HepG2 (cell line): Measurements from ENCODE around the gene ARPC1A. TPM values are rescaled to one million over a fixed set of nuclear protein-coding genes. Genes with fewer than 3 reads are reported as not detected.

Experiments used
- FUBP1 ChIP-seq: sonication (generic); formaldehyde crosslinking; IDR thresholded peaks from 2 replicates; pipeline ENCODE4 v1.5.1; 2020; ENCODE audit warnings: missing genetic modification reagents, mild to moderate bottlenecking, borderline replicate concordance
- MBNL3 ChIP-seq: fragments of 250-450 bp; sonication (Bioruptor Pico); conservative IDR thresholded peaks from 2 replicates; pipeline ENCODE4 v1.8.0; 2022; ENCODE audit warnings: mild to moderate bottlenecking, inconsistent platforms
- NCOA2 ChIP-seq: sonication (generic); formaldehyde crosslinking; IDR thresholded peaks from 2 replicates; pipeline ENCODE4 v1.8.0; 2022; ENCODE audit warnings: inconsistent platforms
- PHF8 ChIP-seq: sonication (generic); formaldehyde crosslinking; IDR thresholded peaks from 2 replicates; pipeline ENCODE4 v1.5.0; 2020; ENCODE audit warnings: missing genetic modification reagents
- SALL2 ChIP-seq: sonication (generic); formaldehyde crosslinking; IDR thresholded peaks from 2 replicates; pipeline ENCODE4 v1.8.1; 2023; ENCODE audit warnings: mild to moderate bottlenecking, missing genetic modification reagents, inconsistent platforms
- SMARCE1 ChIP-seq: fragments of 450-650 bp; IDR thresholded peaks from 2 replicates; pipeline ENCODE4 v1.6.1; 2017; ENCODE audit warnings: borderline replicate concordance
- SNRNP70 ChIP-seq: fragments of 200-400 bp; formaldehyde crosslinking; IDR thresholded peaks from 2 replicates; pipeline ENCODE4 v1.6.1; 2017; ENCODE audit warnings: mild to moderate bottlenecking, low read depth, low read length, moderate library complexity
- SP5 ChIP-seq: IDR thresholded peaks from 2 replicates; pipeline ENCODE4 v1.6.1; 2016; ENCODE audit warnings: low read depth, borderline replicate concordance
- TARDBP ChIP-seq: sonication (generic); formaldehyde crosslinking; IDR thresholded peaks from 2 replicates; pipeline ENCODE4 v1.8.0; 2022; ENCODE audit warnings: mild to moderate bottlenecking, missing genetic modification reagents
- ZNF280D ChIP-seq: sonication (generic); formaldehyde crosslinking; IDR thresholded peaks from 2 replicates; pipeline ENCODE4 v1.5.1; 2020; ENCODE audit warnings: mild to moderate bottlenecking, missing genetic modification reagents
- ZNF558 ChIP-seq: sonication (generic); formaldehyde crosslinking; IDR thresholded peaks from 2 replicates; pipeline ENCODE4 v1.9.0; 2022; ENCODE audit warnings: mild to moderate bottlenecking, missing genetic modification reagents, borderline replicate concordance
- ZNF629 ChIP-seq: sonication (generic); formaldehyde crosslinking; conservative IDR thresholded peaks from 2 replicates; pipeline ENCODE4 v1.5.0; 2020; ENCODE audit warnings: missing genetic modification reagents
- ZNF646 ChIP-seq: sonication (generic); formaldehyde crosslinking; IDR thresholded peaks from 2 replicates; pipeline ENCODE4 v1.9.0; 2021; ENCODE audit warnings: mild to moderate bottlenecking, missing genetic modification reagents
- ZNF703 ChIP-seq: sonication (generic); formaldehyde crosslinking; IDR thresholded peaks from 2 replicates; pipeline ENCODE4 v1.5.1; 2020; ENCODE audit warnings: missing genetic modification reagents, mild to moderate bottlenecking, moderate library complexity, borderline replicate concordance
- polyA plus RNA-seq, 8 experiments: library from polyadenylated mRNA; depleted of rRNA in 3 of 8; stranded (reverse) in 7 of 8; unstranded in 1 of 8; fragments of >200 nt; fragmentation: Illumina TruSeq in 4 of 8; extraction: Trizol in 4 of 8; gene quantifications; 2 replicates each; pipeline versions ENCODE4 v1.2.1 to v1.2.3, GENCODE V29; 2011 to 2016; ENCODE audit warnings: low read depth in 4 of 8, missing spikeins in 1 of 8, mixed read lengths in 1 of 8; ENCODE audit not compliant: insufficient read depth in 1 of 8
- total RNA-seq, 5 experiments: library from RNA; depleted of rRNA; stranded (reverse); fragments of >200 nt; fragmentation: Illumina TruSeq; extraction: Trizol; gene quantifications; 2 replicates each; pipeline ENCODE4 v1.2.3, GENCODE V29; 2016; ENCODE audit warnings: low read depth in 1 of 5
- TF ChIP-seq, protein P1 (sequence below): sonication (generic); formaldehyde crosslinking; IDR thresholded peaks from 2 replicates; pipeline ENCODE4 v1.8.1; 2022; ENCODE audit warnings: low read depth, mild to moderate bottlenecking, missing genetic modification reagents

Gene ARPC1A
- total and polyA plus RNA-seq, 2 of the 13 experiments (the other 11 are each of a cell fraction or from before 2014, with no cell fraction given), result 44.3 to 88.5 TPM

DNA sequence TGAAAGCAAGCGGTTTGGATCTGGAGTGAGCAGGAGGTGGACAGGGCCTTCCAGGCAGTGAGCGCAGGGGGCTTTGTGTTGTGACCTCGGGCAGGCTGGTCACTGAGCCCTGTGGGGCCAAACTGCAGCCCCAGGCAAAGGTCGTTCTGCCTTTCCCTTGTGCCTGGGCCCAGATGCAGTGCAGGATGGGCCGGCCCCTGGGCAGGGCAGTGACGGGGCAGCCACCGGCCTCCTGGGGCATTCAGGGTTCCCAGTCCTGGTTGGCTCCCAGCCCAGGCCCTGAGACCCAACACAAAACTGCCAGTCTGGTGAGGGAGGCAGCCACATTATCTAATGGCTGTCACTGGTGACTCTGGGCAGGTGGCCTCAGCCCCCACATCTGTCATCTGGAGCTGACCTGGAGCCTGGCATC, 56.0 kb downstream of the ARPC1A start (continued):
- no peak for TF ChIP-seq FUBP1
- TF ChIP-seq SALL2, result no peak
- TF ChIP-seq ZNF703, result no peak
- TF ChIP-seq TARDBP (CRISPR knock-in tag), result peak; percentile 69; the same call in 1 of the 2 replicates
- TF ChIP-seq SNRNP70, result no peak
- no peak for TF ChIP-seq ZNF558 (CRISPR knock-in tag)
- TF ChIP-seq ZNF280D (CRISPR knock-in tag), result no peak
- peak; percentile 22; the same call in 1 of the 2 replicates for TF ChIP-seq PHF8 (CRISPR knock-in tag)
- no peak for TF ChIP-seq ZNF646 (CRISPR knock-in tag)
- TF ChIP-seq, protein P1, sequence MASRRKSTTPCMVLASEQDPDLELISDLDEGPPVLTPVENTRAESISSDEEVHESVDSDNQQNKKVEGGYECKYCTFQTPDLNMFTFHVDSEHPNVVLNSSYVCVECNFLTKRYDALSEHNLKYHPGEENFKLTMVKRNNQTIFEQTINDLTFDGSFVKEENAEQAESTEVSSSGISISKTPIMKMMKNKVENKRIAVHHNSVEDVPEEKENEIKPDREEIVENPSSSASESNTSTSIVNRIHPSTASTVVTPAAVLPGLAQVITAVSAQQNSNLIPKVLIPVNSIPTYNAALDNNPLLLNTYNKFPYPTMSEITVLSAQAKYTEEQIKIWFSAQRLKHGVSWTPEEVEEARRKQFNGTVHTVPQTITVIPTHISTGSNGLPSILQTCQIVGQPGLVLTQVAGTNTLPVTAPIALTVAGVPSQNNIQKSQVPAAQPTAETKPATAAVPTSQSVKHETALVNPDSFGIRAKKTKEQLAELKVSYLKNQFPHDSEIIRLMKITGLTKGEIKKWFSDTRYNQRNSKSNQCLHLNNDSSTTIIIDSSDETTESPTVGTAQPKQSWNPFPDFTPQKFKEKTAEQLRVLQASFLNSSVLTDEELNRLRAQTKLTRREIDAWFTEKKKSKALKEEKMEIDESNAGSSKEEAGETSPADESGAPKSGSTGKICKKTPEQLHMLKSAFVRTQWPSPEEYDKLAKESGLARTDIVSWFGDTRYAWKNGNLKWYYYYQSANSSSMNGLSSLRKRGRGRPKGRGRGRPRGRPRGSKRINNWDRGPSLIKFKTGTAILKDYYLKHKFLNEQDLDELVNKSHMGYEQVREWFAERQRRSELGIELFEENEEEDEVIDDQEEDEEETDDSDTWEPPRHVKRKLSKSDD (CRISPR knock-in tag), result no peak
- TF ChIP-seq NCOA2 (CRISPR knock-in tag), result no peak
- TF ChIP-seq ZNF629 (CRISPR knock-in tag), result 0 out of 2 replicates have a peak, but pooled peaks have one; percentile 29
- no peak for TF ChIP-seq SP5 (CRISPR knock-in tag)
- no peak for TF ChIP-seq SMARCE1
- TF ChIP-seq MBNL3 (CRISPR knock-in tag), result no peak
